Ishikawa (cell line): ENCODE results near the gene CUEDC1.

Source experiments
- CEBPB ChIP-seq: IDR thresholded peaks from 2 replicates; pipeline ENCODE4 v1.6.1; 2012
- CREB1 ChIP-seq: IDR thresholded peaks from 2 replicates; pipeline ENCODE4 v1.6.1; 2012; ENCODE audit warnings: low read depth
- EGR1 ChIP-seq: IDR thresholded peaks from 2 replicates; pipeline ENCODE4 v1.6.1; 2012
- EP300 ChIP-seq: IDR thresholded peaks from 2 replicates; pipeline ENCODE4 v1.6.1; 2012; ENCODE audit warnings: borderline replicate concordance
- FOXM1 ChIP-seq: IDR thresholded peaks from 2 replicates; pipeline ENCODE4 v1.6.1; 2012; ENCODE audit warnings: low read depth, borderline replicate concordance
- NFIC ChIP-seq: IDR thresholded peaks from 2 replicates; pipeline ENCODE4 v1.6.1; 2012
- RAD21 ChIP-seq: IDR thresholded peaks from 2 replicates; pipeline ENCODE4 v1.6.1; 2012; ENCODE audit warnings: low read depth
- TAF1 ChIP-seq: IDR thresholded peaks from 2 replicates; pipeline ENCODE4 v1.6.1; 2012; ENCODE audit warnings: low read depth, mild to moderate bottlenecking
- TCF12 ChIP-seq: IDR thresholded peaks from 2 replicates; pipeline ENCODE4 v1.6.1; 2012; ENCODE audit warnings: low read depth
- YY1 ChIP-seq: IDR thresholded peaks from 2 replicates; pipeline ENCODE4 v1.6.1; 2012; ENCODE audit warnings: low read depth
- ZBTB7A ChIP-seq: IDR thresholded peaks from 2 replicates; pipeline ENCODE4 v1.6.1; 2012; ENCODE audit warnings: low read depth
- TF ChIP-seq, protein P1 (sequence below): IDR thresholded peaks from 2 replicates; pipeline ENCODE4 v1.6.1; 2012; ENCODE audit warnings: low read depth, mild to moderate bottlenecking
- TF ChIP-seq, protein P2 (sequence below): IDR thresholded peaks from 2 replicates; pipeline ENCODE4 v1.6.1; 2012
- TF ChIP-seq, protein P3 (sequence below): IDR thresholded peaks from 2 replicates; pipeline ENCODE4 v1.6.1; 2012

DNA sequence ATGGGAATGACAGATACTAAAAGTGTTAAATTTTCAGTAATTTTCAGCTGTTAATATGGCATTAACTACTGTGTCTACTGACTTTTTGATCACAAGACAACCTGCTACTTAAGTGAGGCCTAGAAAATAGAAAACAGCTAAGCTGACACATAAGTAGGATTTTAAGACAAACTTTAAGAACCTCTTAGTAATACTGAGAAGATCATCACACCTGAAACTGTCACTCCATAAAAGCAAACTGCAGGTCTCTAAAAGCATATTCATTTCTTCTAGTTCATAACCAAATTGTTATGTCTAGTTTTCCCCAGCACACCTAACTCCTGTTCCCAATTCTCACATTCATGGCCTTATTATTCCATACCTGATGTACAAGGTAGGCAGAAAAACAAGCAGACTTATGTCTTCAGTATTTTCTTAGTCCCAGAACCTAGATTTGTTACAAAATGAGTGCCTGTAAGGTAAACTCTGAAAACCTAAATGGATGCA, 43.8 kb upstream of the CUEDC1 start:
- TF ChIP-seq, protein P1, sequence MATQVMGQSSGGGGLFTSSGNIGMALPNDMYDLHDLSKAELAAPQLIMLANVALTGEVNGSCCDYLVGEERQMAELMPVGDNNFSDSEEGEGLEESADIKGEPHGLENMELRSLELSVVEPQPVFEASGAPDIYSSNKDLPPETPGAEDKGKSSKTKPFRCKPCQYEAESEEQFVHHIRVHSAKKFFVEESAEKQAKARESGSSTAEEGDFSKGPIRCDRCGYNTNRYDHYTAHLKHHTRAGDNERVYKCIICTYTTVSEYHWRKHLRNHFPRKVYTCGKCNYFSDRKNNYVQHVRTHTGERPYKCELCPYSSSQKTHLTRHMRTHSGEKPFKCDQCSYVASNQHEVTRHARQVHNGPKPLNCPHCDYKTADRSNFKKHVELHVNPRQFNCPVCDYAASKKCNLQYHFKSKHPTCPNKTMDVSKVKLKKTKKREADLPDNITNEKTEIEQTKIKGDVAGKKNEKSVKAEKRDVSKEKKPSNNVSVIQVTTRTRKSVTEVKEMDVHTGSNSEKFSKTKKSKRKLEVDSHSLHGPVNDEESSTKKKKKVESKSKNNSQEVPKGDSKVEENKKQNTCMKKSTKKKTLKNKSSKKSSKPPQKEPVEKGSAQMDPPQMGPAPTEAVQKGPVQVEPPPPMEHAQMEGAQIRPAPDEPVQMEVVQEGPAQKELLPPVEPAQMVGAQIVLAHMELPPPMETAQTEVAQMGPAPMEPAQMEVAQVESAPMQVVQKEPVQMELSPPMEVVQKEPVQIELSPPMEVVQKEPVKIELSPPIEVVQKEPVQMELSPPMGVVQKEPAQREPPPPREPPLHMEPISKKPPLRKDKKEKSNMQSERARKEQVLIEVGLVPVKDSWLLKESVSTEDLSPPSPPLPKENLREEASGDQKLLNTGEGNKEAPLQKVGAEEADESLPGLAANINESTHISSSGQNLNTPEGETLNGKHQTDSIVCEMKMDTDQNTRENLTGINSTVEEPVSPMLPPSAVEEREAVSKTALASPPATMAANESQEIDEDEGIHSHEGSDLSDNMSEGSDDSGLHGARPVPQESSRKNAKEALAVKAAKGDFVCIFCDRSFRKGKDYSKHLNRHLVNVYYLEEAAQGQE = no peak
- TF ChIP-seq NFIC = no peak
- no peak for TF ChIP-seq EGR1
- TF ChIP-seq YY1 = no peak
- no peak for TF ChIP-seq RAD21
- TF ChIP-seq CREB1 = no peak
- TF ChIP-seq EP300 = no peak
- TF ChIP-seq, protein P2, sequence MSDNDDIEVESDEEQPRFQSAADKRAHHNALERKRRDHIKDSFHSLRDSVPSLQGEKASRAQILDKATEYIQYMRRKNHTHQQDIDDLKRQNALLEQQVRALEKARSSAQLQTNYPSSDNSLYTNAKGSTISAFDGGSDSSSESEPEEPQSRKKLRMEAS = no peak
- TF ChIP-seq CEBPB = no peak
- TF ChIP-seq ZBTB7A = no peak
- TF ChIP-seq FOXM1 = no peak
- no peak for TF ChIP-seq TCF12
- TF ChIP-seq TAF1 = no peak
- TF ChIP-seq, protein P3, sequence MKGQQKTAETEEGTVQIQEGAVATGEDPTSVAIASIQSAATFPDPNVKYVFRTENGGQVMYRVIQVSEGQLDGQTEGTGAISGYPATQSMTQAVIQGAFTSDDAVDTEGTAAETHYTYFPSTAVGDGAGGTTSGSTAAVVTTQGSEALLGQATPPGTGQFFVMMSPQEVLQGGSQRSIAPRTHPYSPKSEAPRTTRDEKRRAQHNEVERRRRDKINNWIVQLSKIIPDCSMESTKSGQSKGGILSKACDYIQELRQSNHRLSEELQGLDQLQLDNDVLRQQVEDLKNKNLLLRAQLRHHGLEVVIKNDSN = no peak
